ENCODE measurements around the gene PACSIN2.

GRCh38 chr22:42905702-42906183 lies 109.2 kb downstream of the PACSIN2 start:
- TF ChIP-seq MXI1 (IDR thresholded peaks at IDR 0.05; ENCODE audit: borderline replicate concordance, low read depth, low read length) (no peak), FOSL1 (CRISPR knock-in tag; IDR thresholded peaks at IDR 0.05; ENCODE audit: borderline replicate concordance) (no peak)
